Stimulated activated CD4-positive, alpha-beta T cell treated with anti-CD3 and anti-CD28 coated beads, Interleukin-2, amount 100 ng/mL, for 48 hours (primary cell): ENCODE results near the gene PTCHD4.

Experiments
- DNase-seq, 2 donors: peaks; one replicate each; pipeline ENCODE4 v3.0.0-alpha.2; 2020

PTCHD4 gene

GRCh38 chr6:48099713-48100587 is 11.0 kb downstream of the PTCHD4 start:
- DNase-seq: no peak

- no peak for DNase-seq
These were observed 12.1 kb downstream of the PTCHD4 start for GRCh38 chr6:48098923-48099322.

GRCh38 chr6:48092550-48093217 is 18.3 kb downstream of the PTCHD4 start:
- DNase-seq: no peak

GRCh38 chr6:48090546-48090945 is 20.5 kb downstream of the PTCHD4 start:
- no peak for DNase-seq

- no peak for DNase-seq
These were observed 23.5 kb downstream of the PTCHD4 start for GRCh38 chr6:48087448-48087847.

- DNase-seq: no peak
These were observed 24.8 kb downstream of the PTCHD4 start for GRCh38 chr6:48086187-48086586.

GRCh38 chr6:48085131-48085741 is 25.8 kb downstream of the PTCHD4 start:
- no peak for DNase-seq

GRCh38 chr6:48084201-48084600 is 26.8 kb downstream of the PTCHD4 start:
- DNase-seq: no peak

- no peak for DNase-seq
These were observed 30.6 kb downstream of the PTCHD4 start for GRCh38 chr6:48080227-48081009.

- no peak for DNase-seq
These were observed 32.9 kb downstream of the PTCHD4 start for GRCh38 chr6:48078120-48078519.

GRCh38 chr6:48075181-48075580 is 35.8 kb downstream of the PTCHD4 start:
- no peak for DNase-seq

GRCh38 chr6:48073976-48074767 is 36.8 kb downstream of the PTCHD4 start:
- DNase-seq: no peak

GRCh38 chr6:48071833-48072232 is 39.2 kb downstream of the PTCHD4 start:
- DNase-seq: no peak

- no peak for DNase-seq
These were observed 41.7 kb downstream of the PTCHD4 start for GRCh38 chr6:48069280-48069679.

- DNase-seq: no peak
These were observed 42.4 kb downstream of the PTCHD4 start for GRCh38 chr6:48068278-48069251.

GRCh38 chr6:48067886-48068277 is 43.1 kb downstream of the PTCHD4 start:
- no peak for DNase-seq

GRCh38 chr6:48067148-48067712 is 43.8 kb downstream of the PTCHD4 start:
- no peak for DNase-seq

- DNase-seq: no peak
These were observed 49.6 kb downstream of the PTCHD4 start for GRCh38 chr6:48061265-48061990.
